GM21381 (cell line): ENCODE results near the gene MTMR8.
A peak's percentile ranks its signal among the peaks of the same experiment; 100 is the strongest.
"Not testable (repeated sequence)": the region's sequence is repeated elsewhere in the genome, so short reads cannot be mapped to it uniquely, and the experiment has no call there.

ENCODE experiments used
- ATAC-seq: cut with Tn5 transposase; IDR thresholded peaks from one replicate; pipeline ENCODE4 v1.9.1; 2021; ENCODE audit warnings: mild to moderate bottlenecking, moderate library complexity; ENCODE audit not compliant: unreplicated experiment

MTMR8 gene

DNA sequence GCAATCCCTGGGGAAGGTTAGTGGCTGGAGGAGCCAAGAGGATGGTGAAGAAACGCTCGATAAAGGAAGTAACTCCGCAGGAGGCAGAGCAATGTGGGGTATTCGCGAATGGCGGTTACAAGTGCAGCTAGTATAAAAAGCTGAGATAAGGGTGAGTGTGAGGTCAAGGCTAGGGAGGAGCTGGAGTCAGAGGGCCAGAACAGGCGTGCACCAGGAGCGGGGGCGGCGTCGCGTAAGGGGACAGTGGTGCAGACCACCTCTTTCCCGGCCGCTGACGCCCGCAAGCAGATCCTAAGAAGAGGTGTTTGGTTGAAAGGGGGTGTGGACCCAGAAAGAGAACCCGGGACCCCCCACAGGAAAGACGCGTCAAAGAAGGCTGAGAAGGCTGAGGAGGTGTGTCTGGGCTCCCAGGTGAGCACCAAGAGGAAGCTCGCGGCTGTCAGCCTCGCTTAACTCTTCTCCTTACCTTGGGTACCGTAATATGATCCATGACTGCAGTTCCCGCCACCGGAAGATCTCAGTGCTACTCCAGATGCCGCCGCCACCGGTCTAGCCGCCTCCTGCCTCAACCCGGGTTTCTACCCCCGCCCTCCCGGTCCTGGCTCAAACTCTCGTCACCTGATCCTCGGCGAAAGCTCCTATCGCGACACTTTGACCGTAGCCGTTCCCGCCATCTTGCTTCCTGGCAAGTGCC, at the start of gene MTMR8:
MTMR8 (minus strand) TSS at position 579 of the 694 bp plus-strand sequence; CDS start at position 490, 89 bp downstream.
- ATAC-seq: peak; percentile 94

DNA sequence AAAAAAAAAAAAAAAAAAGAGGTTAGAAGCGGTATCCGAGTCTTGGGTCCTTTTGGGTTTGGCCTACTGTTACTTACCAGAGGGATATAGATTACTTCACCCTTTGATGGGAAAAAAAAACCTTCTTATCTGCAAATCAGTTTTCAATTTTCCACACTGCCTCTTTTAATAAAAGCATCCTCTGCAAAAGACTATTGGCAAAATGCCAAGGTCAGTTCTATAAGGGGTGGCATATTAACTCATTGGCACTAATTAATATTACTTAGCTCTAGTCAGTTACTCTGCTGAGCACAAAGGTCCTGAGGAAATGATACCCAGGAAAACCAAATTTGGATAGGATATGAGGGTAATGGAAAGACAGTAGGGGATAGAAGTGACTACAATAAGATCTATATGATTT, 44.3 kb upstream of the MTMR8 start:
- no peak for ATAC-seq

DNA sequence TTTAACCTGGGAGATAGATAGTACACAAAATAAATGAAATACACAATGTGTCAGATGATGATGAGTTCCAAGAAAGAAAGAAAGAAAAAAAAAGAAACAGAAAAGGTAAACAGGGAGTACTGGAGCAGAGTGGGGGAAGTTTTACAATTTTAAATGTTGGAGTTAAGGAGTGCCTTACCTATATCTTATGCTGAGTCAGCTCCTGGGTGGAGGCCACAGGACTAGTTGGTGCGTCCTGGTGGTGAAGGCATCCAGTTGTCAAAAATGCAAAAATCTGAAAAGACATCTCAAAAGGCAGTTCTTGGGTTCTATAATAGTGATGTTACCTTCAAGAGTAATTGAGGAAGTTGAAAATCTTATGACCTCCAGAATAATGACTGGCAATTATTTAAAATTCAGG, 42.4 kb upstream of the MTMR8 start:
- ATAC-seq: no peak

DNA sequence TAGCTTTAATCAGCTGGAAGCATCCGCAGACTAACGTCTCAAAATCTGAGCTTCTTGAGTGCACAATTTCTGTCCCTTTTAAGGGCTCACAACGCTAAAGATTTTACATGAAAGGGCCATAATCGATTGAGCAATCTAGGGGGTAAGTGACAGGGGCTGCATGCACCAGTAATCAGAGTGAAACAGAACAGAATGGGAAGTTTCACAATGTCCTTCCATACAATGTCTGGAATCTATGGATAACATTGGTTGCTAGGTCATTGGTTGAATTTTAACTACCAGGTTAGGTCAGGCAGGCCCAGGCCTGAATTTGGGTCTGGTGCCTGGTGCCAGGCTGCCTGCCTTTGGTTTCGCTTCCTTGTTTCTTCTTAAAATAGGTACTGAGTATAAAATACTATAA, 42.0 kb upstream of the MTMR8 start:
- no peak for ATAC-seq

DNA sequence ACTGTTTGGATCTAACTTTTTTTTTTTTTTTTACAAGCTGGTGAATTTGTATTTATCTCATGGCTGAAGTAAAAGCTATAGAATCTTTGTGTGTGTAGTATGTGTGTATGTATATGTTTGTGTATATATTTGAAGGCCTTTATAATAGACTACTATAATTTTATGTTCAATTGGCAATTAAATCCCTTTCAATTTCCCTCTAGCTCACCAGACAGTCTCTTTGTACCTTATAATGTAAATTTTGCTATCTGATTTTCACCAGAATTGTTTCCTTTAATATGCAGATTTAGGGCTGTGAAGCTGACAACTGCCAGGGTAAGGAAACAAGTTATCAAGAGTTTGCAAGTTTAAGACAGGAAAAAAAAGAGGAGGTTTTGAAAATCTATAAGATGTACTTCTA, 33.1 kb upstream of the MTMR8 start:
- ATAC-seq: no peak

DNA sequence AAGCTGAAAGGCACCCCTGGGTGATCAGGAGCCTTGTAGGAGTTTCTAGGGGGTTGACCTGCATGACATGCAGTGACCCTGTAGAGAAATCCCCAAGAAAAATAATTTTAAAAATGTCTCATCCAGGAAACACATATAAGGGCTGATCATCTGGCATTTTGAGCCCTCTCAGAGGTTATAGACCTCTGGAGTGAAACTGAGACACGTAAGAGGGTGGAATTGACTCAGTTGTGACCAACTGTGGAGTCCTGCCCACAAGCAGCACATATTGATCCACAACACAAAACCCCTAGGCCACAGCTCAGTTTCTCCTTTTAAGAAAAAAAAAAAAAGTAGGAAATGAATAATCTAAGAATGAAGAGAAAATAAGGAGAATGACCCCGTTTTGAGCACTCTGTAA, 32.5 kb upstream of the MTMR8 start:
- ATAC-seq: peak; percentile 94

DNA sequence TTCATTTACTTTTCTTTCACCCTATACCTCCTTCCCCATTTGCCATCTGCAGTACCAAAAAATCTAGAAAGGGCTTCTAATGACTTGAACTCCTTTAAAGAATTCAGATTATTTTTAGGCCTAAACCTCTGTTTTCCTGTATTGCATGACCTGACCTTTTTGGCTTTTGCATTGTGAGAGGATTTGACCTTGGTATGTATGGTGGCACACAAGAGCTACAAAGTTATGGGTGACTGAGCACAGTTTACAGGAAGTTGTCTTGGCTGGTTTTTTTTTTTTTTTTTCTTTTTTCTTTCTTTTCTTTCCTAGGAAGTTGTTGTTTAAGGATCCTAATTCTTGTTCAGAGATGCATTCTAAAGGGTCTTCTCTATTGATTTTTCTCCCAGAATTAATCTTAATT, 32.0 kb upstream of the MTMR8 start:
- ATAC-seq: peak; percentile 50

DNA sequence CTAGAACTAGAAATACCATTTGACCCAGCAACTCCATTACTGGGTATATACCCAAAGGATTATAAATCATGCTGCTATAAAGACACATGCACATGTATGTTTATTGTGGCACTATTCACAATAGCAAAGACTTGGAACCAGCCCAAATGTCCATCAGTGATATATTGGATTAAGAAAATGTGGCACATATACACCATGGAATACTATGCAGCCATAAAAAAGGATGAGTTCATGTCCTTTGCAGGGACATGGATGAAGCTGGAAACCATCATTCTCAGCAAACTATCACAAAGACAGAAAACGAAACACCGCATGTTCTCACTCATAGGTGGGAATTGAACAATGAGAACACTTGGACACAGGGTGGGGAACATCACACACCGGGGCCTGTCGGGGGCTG, 14.5 kb upstream of the MTMR8 start:
- not testable (repeated sequence) for ATAC-seq

DNA sequence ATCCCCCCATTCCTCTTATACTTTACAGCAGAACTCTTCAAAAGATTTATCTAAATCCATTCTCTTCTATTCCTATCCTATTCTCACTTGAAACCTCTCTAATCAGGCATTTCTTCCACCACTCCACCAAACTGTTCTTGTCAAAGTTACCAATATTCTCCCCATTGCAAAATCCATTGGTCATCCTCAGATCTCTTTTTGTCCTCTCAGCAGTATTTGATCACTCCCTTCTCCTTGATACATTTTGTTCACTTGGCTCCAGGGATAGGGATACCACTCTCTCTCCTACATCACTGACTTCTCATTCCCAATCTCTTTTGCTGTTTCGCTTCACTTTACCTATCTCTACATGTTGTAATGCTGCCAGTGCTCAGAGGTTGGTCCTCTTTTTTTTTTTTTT, 2.8 kb upstream of the MTMR8 start:
- ATAC-seq: no peak

DNA sequence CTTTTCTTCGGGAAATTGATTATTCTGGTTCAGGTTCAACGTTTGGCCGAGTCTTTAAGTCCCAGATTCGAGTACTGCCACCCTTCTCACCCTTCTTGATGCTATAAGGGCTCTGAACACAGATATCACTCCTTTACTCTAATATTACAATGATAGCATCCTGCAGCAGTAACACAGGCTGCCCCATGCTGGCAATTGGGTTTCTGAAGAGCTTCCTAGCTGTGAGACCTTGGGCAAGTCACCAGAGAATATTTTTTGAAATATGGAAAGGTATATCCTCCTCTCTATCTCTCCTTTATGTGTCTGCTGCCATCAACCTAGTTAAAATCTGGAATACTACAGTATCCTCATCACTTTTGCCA, 297 bp upstream of the MTMR8 start:
- peak; percentile 34 for ATAC-seq

DNA sequence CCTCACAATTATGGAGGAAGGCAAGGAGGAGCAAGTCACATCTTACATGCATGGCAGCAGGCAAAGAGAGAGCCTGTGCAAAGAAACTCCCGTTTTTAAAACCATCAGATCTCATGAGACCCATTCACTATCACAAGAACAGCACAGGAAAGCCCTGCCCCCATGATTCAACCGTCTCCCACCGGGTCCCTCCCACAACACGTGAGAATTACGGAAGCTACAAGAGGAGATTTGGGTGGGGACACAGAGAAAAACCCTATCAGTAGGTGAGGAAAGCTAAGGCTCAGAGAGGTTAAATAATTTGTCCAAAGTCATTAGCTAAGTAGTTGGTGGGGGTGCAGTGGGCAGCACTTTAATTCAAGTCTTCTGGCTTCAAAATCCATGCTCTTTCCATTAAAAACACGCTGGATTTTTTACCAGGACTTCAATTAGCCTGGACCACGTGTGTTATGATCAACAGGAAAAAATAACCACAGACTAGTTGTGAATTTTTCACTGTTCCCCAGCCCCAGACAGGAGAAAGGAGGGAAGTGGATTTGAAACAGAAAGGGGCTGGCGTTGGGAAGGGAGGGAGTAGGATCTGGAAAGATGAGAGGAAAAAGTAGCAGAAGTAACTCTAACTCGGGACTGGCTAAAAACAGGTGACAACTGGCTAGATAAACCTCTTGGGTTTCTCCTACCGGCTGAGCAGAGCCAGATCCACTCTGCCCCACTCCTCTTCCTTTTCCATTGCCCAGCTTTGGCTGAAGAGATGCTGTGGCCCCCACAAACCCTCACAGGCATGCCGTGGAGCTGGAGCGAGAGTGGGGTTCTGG, 986 bp downstream of the MTMR8 start:
- peak; percentile 21 for ATAC-seq

DNA sequence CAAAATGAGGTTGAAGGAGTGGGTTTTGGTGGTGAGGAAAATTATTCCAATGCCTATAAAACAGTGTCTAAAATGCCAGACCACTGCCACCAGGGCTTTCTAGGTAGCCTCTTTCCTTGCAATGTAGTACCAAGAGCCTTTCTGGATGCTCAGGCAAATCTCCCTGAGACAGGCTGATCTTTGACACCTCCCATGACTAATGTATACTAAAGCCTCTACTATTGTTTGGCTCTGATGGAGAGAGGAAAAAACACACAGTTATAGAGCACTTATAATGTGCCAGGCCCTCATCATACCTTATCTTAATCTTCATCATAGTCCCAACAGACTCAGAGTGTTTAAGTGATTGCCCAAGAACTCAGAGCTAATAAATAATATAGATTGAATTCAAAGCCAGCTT, 5.8 kb downstream of the MTMR8 start:
- no peak for ATAC-seq

DNA sequence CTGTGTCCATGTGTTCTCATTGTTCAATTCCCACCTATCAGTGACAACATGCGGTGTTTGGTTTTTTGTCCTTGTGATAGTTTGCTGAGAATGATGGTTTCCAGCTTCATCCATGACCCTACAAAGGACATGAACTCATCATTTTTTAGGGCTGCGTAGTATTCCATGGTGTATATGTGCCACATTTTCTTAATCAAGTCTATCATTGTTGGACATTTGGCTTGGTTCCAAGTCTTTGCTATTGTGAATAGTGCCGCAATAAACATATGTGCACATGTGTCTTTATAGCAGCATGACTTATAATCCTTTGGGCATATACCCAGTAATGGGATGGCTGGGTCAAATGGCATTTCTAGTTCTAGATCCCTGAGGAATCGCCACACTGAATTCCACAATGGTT, 14.5 kb downstream of the MTMR8 start:
- ATAC-seq: not testable (repeated sequence)

DNA sequence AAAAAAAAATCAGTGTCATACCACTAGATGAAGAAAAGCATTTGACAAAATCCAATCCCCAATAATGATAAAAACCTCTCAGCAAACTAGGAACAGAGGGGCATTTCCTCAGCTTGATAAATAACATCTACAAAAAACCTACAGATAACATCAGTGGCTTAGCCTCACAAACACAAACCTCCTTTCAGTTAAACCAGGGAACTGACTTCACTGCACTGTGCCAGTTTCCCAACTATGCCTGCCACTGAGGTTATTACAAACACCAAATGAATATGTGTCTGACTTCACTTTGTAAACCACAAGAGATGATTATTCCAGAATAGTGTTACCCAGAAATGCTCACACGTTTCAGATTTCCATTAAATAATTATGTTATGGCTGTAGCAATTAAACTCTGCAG, 15.3 kb downstream of the MTMR8 start:
- ATAC-seq: no peak

DNA sequence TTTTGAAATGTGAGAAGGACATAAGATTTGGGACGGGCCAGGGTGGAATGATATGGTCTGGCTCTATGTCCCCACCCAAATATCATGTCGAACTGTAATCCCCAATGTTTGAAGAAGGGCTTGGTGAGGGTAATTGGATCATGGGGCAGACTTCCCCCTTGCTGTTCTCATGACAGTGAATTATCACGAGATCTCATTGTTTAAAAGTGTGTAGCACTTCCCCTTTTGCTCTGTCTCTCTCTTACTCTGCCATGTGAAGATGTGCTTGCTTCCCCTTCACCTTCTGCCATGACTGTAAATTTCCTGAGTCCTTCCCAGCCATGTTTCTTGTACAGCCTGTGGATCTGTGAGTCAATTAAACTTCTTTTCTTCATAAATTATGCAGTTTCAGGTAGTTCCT, 17.5 kb downstream of the MTMR8 start:
- no peak for ATAC-seq

DNA sequence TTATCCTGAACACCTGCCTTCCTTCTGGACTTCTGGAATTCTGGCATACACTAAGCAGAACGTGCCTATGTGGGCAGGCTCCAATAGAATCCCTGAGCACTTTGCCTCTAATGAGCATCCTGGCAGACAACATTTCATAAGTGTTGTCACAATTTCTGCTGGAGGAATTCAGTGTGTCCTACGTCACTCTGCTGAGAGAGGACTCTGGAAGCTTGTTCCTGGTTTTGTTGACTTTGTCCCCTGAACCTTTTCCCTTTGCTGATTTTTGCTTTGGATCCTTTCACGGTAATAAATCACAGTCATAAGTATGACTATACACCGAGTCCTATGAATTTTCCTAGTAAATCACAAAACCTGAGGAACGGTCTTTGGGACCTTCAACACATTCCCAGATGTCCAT, 43.2 kb downstream of the MTMR8 start:
- no peak for ATAC-seq

DNA sequence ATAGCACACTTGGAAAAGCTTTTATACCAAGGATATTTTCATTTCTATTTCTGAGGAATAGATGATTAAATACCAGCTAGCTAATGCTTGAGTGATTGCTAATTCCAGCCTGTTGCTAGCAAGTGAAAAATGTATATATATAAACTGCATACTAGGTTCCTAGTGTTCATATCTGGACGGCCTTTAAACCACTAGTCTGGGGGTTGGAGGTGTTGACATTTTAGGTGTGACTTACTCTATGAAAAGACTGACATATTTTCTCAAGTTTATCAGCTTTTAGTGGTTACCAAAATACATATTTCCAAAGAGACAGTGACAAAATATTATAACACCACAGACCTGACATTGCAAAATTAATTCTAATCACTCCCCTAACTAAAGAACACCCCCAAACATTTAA, 44.7 kb downstream of the MTMR8 start:
- no peak for ATAC-seq

DNA sequence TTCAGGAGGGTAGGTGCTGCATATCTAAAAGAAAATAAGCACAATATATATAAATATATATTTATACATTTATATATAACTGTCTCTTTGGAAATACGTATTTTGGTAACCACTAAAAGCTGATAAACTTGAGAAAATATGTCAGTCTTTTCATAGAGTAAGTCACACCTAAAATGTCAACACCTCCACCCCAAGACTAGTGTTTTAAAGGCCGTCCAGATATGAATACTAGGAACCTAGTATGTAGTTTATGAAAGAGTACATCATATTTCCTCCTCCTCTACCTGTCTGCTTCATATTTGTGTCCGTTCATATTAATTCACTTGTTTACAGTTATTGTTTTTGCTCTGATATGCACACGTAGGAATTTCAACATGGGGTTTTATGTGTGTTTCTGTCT, 45.2 kb downstream of the MTMR8 start:
- ATAC-seq: no peak

DNA sequence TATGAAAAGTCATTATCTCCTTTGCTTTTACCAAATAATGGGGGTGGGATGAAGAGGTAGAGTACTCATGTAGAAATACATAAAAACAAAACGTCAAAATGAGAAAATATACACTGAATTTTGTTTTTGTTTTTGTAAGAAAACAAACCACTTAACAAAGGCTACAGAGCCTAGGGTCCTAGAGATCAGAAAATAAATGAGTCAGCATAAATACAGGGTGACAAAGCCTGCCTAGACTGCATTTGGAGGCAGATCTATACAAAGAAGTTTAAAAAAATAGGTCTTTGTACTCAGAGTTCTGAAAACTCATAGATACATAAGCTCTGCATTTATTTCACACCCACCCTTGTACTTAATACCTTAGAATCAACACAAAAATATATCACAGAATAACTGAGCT, 52.4 kb downstream of the MTMR8 start:
- no peak for ATAC-seq

DNA sequence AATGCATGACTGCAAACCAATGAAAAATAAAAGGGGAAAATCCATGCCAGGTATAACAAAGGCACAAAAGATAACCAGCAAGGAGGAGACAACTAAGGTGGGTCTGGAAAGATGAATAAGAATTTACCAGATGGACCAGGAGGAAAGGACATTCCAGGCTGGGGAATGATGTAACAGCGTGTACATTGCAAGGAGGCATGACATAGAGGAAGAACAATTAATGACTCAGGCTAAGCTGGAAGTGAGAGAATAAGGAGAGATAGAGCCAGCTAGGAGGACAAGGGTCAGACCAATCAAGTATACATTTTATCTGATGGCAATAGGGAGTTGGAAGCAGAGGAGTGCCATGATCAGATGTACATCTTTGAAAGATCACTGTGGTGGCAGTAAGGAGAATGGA, 57.0 kb downstream of the MTMR8 start:
- no peak for ATAC-seq

DNA sequence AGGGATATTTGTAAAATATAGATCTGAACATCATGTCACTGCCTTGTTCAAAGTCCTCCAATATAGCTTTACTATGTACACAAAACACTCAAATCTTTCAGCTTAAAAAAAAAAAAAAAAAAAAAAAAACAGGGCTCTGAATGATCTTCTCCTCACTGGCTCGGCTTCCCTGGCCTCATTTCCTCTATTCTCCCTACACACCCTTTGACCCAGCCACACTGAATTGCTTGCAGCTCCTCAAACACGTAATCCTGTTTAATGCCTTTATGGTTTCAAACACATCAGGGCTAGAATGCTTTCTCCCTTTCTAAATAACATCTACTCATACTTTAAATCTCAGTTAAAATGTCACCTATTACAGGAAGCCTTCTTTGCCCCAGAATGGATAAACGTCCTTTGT, 60.8 kb downstream of the MTMR8 start:
- ATAC-seq: no peak

DNA sequence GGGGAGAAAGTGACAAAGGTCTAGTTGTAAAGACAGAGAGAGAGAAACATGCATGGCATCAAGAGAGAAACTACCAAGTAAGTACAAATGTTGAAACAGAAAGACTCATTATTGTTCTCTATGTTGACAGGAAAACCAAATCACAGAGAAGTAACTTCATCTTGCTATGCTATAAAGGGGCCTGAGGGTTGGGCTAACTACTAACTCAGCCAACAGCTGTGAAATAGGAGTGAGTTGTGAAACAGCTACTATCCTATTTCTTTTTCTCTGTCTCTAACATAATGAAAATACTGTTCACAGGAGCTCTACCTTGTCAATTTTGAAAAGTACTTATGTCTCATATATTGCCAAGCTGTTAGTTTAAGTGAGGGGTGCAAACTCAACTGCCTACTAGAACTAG, 65.0 kb downstream of the MTMR8 start:
- ATAC-seq: no peak

DNA sequence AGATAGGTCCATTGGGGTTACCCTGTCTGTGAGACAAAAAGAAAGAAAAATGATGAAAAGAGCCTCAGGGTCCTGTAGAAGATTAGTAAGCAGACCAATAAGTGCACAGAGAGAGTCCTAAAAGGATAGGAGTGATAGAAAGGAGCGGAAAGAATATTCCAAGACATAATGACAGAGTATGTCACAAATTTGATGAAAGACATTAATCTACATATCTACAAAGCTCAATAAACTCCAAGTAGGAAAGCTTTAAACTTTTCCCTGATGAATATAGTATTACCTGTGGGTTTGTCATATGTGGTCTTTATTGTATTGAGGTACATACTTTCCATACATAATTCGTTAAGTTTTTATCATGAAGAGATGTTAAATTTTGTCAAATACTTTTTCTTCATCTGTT, 73.7 kb downstream of the MTMR8 start:
- ATAC-seq: no peak
